Nephron (organoid): ENCODE data around the gene SPR.
"Not testable (repeated sequence)": the region's sequence is repeated elsewhere in the genome, so short reads cannot be mapped to it uniquely, and the experiment has no call there.

Source experiments
- H3K27ac Mint-ChIP-seq, 3 experiments: 2 replicates each; pipeline ENCODE4 v1.8.0; 2020; ENCODE audit warnings: mixed read lengths in 3 of 3, mild to moderate bottlenecking in 2 of 3, moderate library complexity in 1 of 3
- H3K27me3 Mint-ChIP-seq: 2 replicates; pipeline ENCODE4 v1.8.0; 2021; ENCODE audit warnings: low read depth, mild to moderate bottlenecking, moderate library complexity, mixed read lengths
- H3K36me3 Mint-ChIP-seq: 2 replicates; pipeline ENCODE4 v1.8.0; 2020; ENCODE audit warnings: low read depth, mixed read lengths
- H3K4me1 Mint-ChIP-seq: 2 replicates; pipeline ENCODE4 v1.8.0; 2020; ENCODE audit warnings: mixed read lengths
- H3K4me3 Mint-ChIP-seq, 3 experiments: 2 replicates each; pipeline ENCODE4 v1.8.0; 2020; ENCODE audit warnings: mild to moderate bottlenecking in 3 of 3, mixed read lengths in 3 of 3, moderate library complexity in 2 of 3
- H3K9me3 Mint-ChIP-seq: 2 replicates; pipeline ENCODE4 v1.8.0; 2020; ENCODE audit warnings: mixed read lengths
- CTCF ChIP-seq, 3 experiments: fragments of 200-600 bp; sonication (generic); IDR thresholded peaks; one replicate each; pipeline ENCODE4 v1.5.0; 2021; ENCODE audit warnings: antibody characterized with exemption in 3 of 3; ENCODE audit not compliant: unreplicated experiment in 3 of 3

Gene SPR

GRCh38 chr2:72901426-72901825 lies 14.2 kb downstream of the SPR start:
- no peak for TF ChIP-seq CTCF (IDR thresholded peaks at IDR 0.05; ENCODE audit: unreplicated experiment in 3 of 3)
- no peaks in the 10 kb centered on the region for H3K4me1 Mint-ChIP-seq
- H3K4me3 Mint-ChIP-seq: no peak overlapping the region
- no peak overlapping the region for H3K27ac Mint-ChIP-seq
- H3K27me3 Mint-ChIP-seq: peaks cover 99% of the 10 kb centered on the region
- no peaks in the 10 kb centered on the region for H3K36me3 Mint-ChIP-seq
- H3K9me3 Mint-ChIP-seq: peaks cover 4% of the 10 kb centered on the region

- not testable (repeated sequence) for H3K27ac Mint-ChIP-seq, H3K9me3 Mint-ChIP-seq, H3K36me3 Mint-ChIP-seq, H3K4me3 Mint-ChIP-seq, H3K4me1 Mint-ChIP-seq
- peaks cover 99% of the 10 kb centered on the region for H3K27me3 Mint-ChIP-seq
Measured at GRCh38 chr2:72907369-72907768, 20.2 kb downstream of the SPR start.

- Mint-ChIP-seq H3K27me3 (peaks cover 99% of the 10 kb centered on the region), H3K4me1 (no peaks in the 10 kb centered on the region), H3K27ac (no peak overlapping the region), H3K4me3 (no peak overlapping the region), H3K36me3 (no peaks in the 10 kb centered on the region), H3K9me3 (peaks cover 7% of the 10 kb centered on the region)
- no peak for TF ChIP-seq CTCF (IDR thresholded peaks at IDR 0.05; ENCODE audit: unreplicated experiment in 3 of 3)
Measured at GRCh38 chr2:72908741-72909140, 21.5 kb downstream of the SPR start.

- peaks cover 99% of the 10 kb centered on the region for H3K27me3 Mint-ChIP-seq
- no peak overlapping the region for H3K4me3 Mint-ChIP-seq
- H3K27ac Mint-ChIP-seq: no peak overlapping the region
- no peaks in the 10 kb centered on the region for H3K4me1 Mint-ChIP-seq
- H3K36me3 Mint-ChIP-seq: no peaks in the 10 kb centered on the region
- TF ChIP-seq CTCF (IDR thresholded peaks at IDR 0.05; ENCODE audit: unreplicated experiment in 3 of 3): no peak
- peaks cover 4% of the 10 kb centered on the region for H3K9me3 Mint-ChIP-seq
Measured at GRCh38 chr2:72911256-72911655, 24.0 kb downstream of the SPR start.

GRCh38 chr2:72913486-72914205 lies 26.4 kb downstream of the SPR start:
- peaks cover 86% of the 10 kb centered on the region for H3K27me3 Mint-ChIP-seq
- no peak for TF ChIP-seq CTCF (IDR thresholded peaks at IDR 0.05; ENCODE audit: unreplicated experiment in 3 of 3)
- no peaks in the 10 kb centered on the region for H3K36me3 Mint-ChIP-seq
- peak overlapping the region; percentile 20 to 51 (median 50) for H3K4me3 Mint-ChIP-seq
- H3K9me3 Mint-ChIP-seq: no peaks in the 10 kb centered on the region
- no peaks in the 10 kb centered on the region for H3K4me1 Mint-ChIP-seq
- no peak overlapping the region for H3K27ac Mint-ChIP-seq

- H3K4me1 Mint-ChIP-seq: no peaks in the 10 kb centered on the region
- H3K27ac Mint-ChIP-seq: no peak overlapping the region
- peaks cover 81% of the 10 kb centered on the region for H3K27me3 Mint-ChIP-seq
- TF ChIP-seq CTCF (IDR thresholded peaks at IDR 0.05; ENCODE audit: unreplicated experiment in 3 of 3): no peak
- no peaks in the 10 kb centered on the region for H3K36me3 Mint-ChIP-seq
- H3K4me3 Mint-ChIP-seq: peak overlapping the region in 2 of 3 experiments; percentile 20 to 49
- no peaks in the 10 kb centered on the region for H3K9me3 Mint-ChIP-seq
Measured at GRCh38 chr2:72914206-72914559, 27.0 kb downstream of the SPR start.
